Ovary (tissue), 9 donors: ENCODE data around the gene SRGAP2. TPM values are rescaled to one million over a fixed set of nuclear protein-coding genes. Genes with fewer than 3 reads are reported as not detected.

Source experiments
- polyA plus RNA-seq, 2 donors: library from polyadenylated mRNA; stranded (reverse); fragments of 200-250 nt in 1 of 2; fragments of 350-450 nt in 1 of 2; fragmentation: Illumina TruSeq in 1 of 2; extraction: RNeasy Lipid Tissue Mini Kit (QIAGEN cat#74804) in 1 of 2; gene quantifications; one replicate each; pipeline ENCODE4 v1.2.3, GENCODE V29; 2013 to 2014
- total RNA-seq, 7 donors: library from RNA; depleted of rRNA in 2 of 7; stranded (reverse); fragments of >200 nt in 2 of 7; fragmentation: NEBNext Ultra II Directional in 3 of 7; extraction: Animal tissue kit (Norgen Biotek cat#: 25700) in 3 of 7; gene quantifications; one replicate each; pipeline versions ENCODE4 v1.1.0 to v1.2.4, GENCODE V29; 2016 to 2023
- donor health status: DM: no; HTN: no; CAD: no; lungs with moderate emphysema.
- donor health status: DM: no; HTN: no; CAD: no.
- donor health status: Bipolar disorder and iron deficiency.
- donor health status: DM: yes; HTN: yes; CAD: no.
- donor health status: DM: no; HTN: no; CAD: no.
- donor health status: DM: yes; HTN: yes; CAD: no.

SRGAP2 gene
- total and polyA plus RNA-seq, 9 donors = 22.9 to 67.6 (median 51.8) TPM

Other genes with a start within 250 kb of the SRGAP2 start
- 1 to 10 TPM in 6 of 7 donors, under 1 TPM in 1; 0.12 to 5.2 (median 3.6) TPM for gene RAB7B, start 200.1 kb upstream of the SRGAP2 start, total RNA-seq
- 10 to 100 TPM in 1 of 2 donors, 1 to 10 TPM in 1; 3.0 to 11.5 TPM for gene RAB7B, start 200.1 kb upstream of the SRGAP2 start, polyA plus RNA-seq
- 1 to 10 TPM in 1 of 7 donors, under 1 TPM in 3, not detected in 3; 0.13 to 1.1 (median 0.70) TPM for gene CTSE, start 179.6 kb upstream of the SRGAP2 start, total RNA-seq
- under 1 TPM in 1 of 2 donors, not detected in 1; 0.88 TPM for gene CTSE, start 179.6 kb upstream of the SRGAP2 start, polyA plus RNA-seq
- 10 to 100 TPM in 1 of 7 donors, 1 to 10 TPM in 3, under 1 TPM in 2, not detected in 1; 0.15 to 13.3 (median 1.8) TPM for gene RHEX, start 150.4 kb upstream of the SRGAP2 start, total RNA-seq
- gene RHEX, start 150.4 kb upstream of the SRGAP2 start, polyA plus RNA-seq = 1 to 10 TPM in 1 of 2 donors, under 1 TPM in 1; 0.90 to 2.3 TPM
- not detected for gene AVPR1B, start 86.2 kb upstream of the SRGAP2 start, total RNA-seq
- gene AVPR1B, start 86.2 kb upstream of the SRGAP2 start, polyA plus RNA-seq = not detected
- 1 to 10 TPM in 4 of 7 donors, under 1 TPM in 3; 0.68 to 2.7 (median 2.0) TPM for gene FAM72A, start 702 bp upstream of the SRGAP2 start, total RNA-seq
- gene FAM72A, start 702 bp upstream of the SRGAP2 start, polyA plus RNA-seq = 1 to 10 TPM; 1.3 to 1.5 TPM